Astrocyte (in vitro differentiated cells and primary cell): ENCODE data around the gene SSUH2. TPM values are rescaled to one million over a fixed set of nuclear protein-coding genes. Genes with fewer than 3 reads are reported as not detected.

ENCODE experiments used
- DNase-seq: peaks from one replicate; pipeline ENCODE4 v3.0.0-alpha.2; 2010; ENCODE audit warnings: low read depth
- FAIRE-seq: peaks from 2 replicates; lab custom pipeline; 2011; peaks lifted over from hg19 to GRCh38; lab: Jason Lieb, UNC
- H2AFZ ChIP-seq: 2 replicates; pipeline ENCODE4 v1.6.0; 2012; ENCODE audit warnings: low read depth, low read length, inconsistent platforms
- H3K27ac ChIP-seq: 2 replicates; pipeline ENCODE4 v1.5.1; 2011; ENCODE audit warnings: low read depth, low read length, inconsistent platforms
- H3K27me3 ChIP-seq: 2 replicates; pipeline ENCODE4 v1.6.0; 2011; ENCODE audit warnings: low read length, inconsistent platforms; ENCODE audit not compliant: insufficient read depth
- H3K36me3 ChIP-seq: 2 replicates; pipeline ENCODE4 v1.5.1; 2011; ENCODE audit warnings: low read length, inconsistent platforms; ENCODE audit not compliant: insufficient read depth
- H3K4me1 ChIP-seq: 2 replicates; pipeline ENCODE4 v1.5.1; 2011; ENCODE audit warnings: low read length, inconsistent platforms; ENCODE audit not compliant: insufficient read depth
- H3K4me2 ChIP-seq: 2 replicates; pipeline ENCODE4 v1.6.0; 2012; ENCODE audit warnings: low read length, inconsistent platforms
- H3K4me3 ChIP-seq: 2 replicates; pipeline ENCODE4 v1.5.1; 2011; ENCODE audit warnings: low read depth, mild to moderate bottlenecking, low read length, inconsistent platforms; ENCODE audit not compliant: insufficient read depth
- H3K79me2 ChIP-seq: 2 replicates; pipeline ENCODE4 v1.6.0; 2012; ENCODE audit warnings: mild to moderate bottlenecking, low read length, inconsistent platforms; ENCODE audit not compliant: insufficient read depth
- H3K9ac ChIP-seq: 2 replicates; pipeline ENCODE4 v1.6.0; 2012; ENCODE audit warnings: mild to moderate bottlenecking, low read length, inconsistent platforms
- H3K9me3 ChIP-seq: 2 replicates; pipeline ENCODE4 v1.5.1; 2012; ENCODE audit warnings: low read depth, mild to moderate bottlenecking, low read length, inconsistent platforms; ENCODE audit not compliant: insufficient read depth
- H4K20me1 ChIP-seq: 2 replicates; pipeline ENCODE4 v1.6.0; 2012; ENCODE audit warnings: low read length, inconsistent platforms; ENCODE audit not compliant: insufficient read depth
- H3K27ac Mint-ChIP-seq: one replicate; pipeline ENCODE4 v1.8.0; 2021; ENCODE audit warnings: mild to moderate bottlenecking, mixed read lengths; ENCODE audit not compliant: unreplicated experiment
- H3K27me3 Mint-ChIP-seq: one replicate; pipeline ENCODE4 v1.8.0; 2021; ENCODE audit warnings: low read depth, mixed read lengths; ENCODE audit not compliant: unreplicated experiment
- H3K36me3 Mint-ChIP-seq: one replicate; pipeline ENCODE4 v1.8.0; 2021; ENCODE audit warnings: low read depth, mixed read lengths; ENCODE audit not compliant: unreplicated experiment
- H3K4me1 Mint-ChIP-seq: one replicate; pipeline ENCODE4 v1.8.0; 2021; ENCODE audit warnings: low read depth, mixed read lengths; ENCODE audit not compliant: unreplicated experiment
- H3K4me3 Mint-ChIP-seq: one replicate; pipeline ENCODE4 v1.8.0; 2021; ENCODE audit warnings: mild to moderate bottlenecking, moderate library complexity, mixed read lengths; ENCODE audit not compliant: unreplicated experiment
- H3K9me3 Mint-ChIP-seq: one replicate; pipeline ENCODE4 v1.8.0; 2021; ENCODE audit warnings: mild to moderate bottlenecking, mixed read lengths; ENCODE audit not compliant: unreplicated experiment
- EZH2 ChIP-seq: IDR thresholded peaks from 2 replicates; pipeline ENCODE4 v1.6.1; 2012; ENCODE audit warnings: mild to moderate bottlenecking, low read length, inconsistent platforms; ENCODE audit not compliant: insufficient read depth
- total RNA-seq: library from RNA; stranded (reverse); gene quantifications from 2 replicates; pipeline ENCODE4 v1.2.1, GENCODE V29; 2021
- TF ChIP-seq, protein P1 (sequence below): IDR thresholded peaks from 2 replicates; pipeline ENCODE4 v1.5.1; 2011; ENCODE audit warnings: low read depth, mild to moderate bottlenecking, inconsistent platforms, low read length, moderate library complexity; ENCODE audit not compliant: insufficient read depth

The SSUH2 gene
- total RNA-seq, 1 donor from 2014 or later: not detected

GRCh38 chr3:8575364-8576104 lies 69.1 kb downstream of the SSUH2 start:
- Histone ChIP-seq H2AFZ (no peak overlapping the region), H3K4me2 (peak overlapping the region; percentile 13), H3K27ac (no peak overlapping the region), H3K4me1 (peaks cover 22% of the 10 kb centered on the region), H3K79me2 (no peaks in the 10 kb centered on the region), H4K20me1 (no peaks in the 10 kb centered on the region), H3K9ac (no peak overlapping the region), H3K27me3 (no peaks in the 10 kb centered on the region), H3K9me3 (no peaks in the 10 kb centered on the region), H3K36me3 (peaks cover 3% of the 10 kb centered on the region), H3K4me3 (no peak overlapping the region)
- TF ChIP-seq, protein P1, sequence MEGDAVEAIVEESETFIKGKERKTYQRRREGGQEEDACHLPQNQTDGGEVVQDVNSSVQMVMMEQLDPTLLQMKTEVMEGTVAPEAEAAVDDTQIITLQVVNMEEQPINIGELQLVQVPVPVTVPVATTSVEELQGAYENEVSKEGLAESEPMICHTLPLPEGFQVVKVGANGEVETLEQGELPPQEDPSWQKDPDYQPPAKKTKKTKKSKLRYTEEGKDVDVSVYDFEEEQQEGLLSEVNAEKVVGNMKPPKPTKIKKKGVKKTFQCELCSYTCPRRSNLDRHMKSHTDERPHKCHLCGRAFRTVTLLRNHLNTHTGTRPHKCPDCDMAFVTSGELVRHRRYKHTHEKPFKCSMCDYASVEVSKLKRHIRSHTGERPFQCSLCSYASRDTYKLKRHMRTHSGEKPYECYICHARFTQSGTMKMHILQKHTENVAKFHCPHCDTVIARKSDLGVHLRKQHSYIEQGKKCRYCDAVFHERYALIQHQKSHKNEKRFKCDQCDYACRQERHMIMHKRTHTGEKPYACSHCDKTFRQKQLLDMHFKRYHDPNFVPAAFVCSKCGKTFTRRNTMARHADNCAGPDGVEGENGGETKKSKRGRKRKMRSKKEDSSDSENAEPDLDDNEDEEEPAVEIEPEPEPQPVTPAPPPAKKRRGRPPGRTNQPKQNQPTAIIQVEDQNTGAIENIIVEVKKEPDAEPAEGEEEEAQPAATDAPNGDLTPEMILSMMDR: no peak
- TF ChIP-seq EZH2: no peak
- H3K4me1 Mint-ChIP-seq: peaks cover 52% of the 10 kb centered on the region
- H3K36me3 Mint-ChIP-seq: peaks cover 18% of the 10 kb centered on the region
- H3K9me3 Mint-ChIP-seq: peaks cover 3% of the 10 kb centered on the region
- H3K27me3 Mint-ChIP-seq: no peaks in the 10 kb centered on the region
- no peak overlapping the region for H3K27ac Mint-ChIP-seq
- no peak overlapping the region for H3K4me3 Mint-ChIP-seq
- FAIRE-seq: no peak
- DNase-seq: peak; percentile 49

DNA sequence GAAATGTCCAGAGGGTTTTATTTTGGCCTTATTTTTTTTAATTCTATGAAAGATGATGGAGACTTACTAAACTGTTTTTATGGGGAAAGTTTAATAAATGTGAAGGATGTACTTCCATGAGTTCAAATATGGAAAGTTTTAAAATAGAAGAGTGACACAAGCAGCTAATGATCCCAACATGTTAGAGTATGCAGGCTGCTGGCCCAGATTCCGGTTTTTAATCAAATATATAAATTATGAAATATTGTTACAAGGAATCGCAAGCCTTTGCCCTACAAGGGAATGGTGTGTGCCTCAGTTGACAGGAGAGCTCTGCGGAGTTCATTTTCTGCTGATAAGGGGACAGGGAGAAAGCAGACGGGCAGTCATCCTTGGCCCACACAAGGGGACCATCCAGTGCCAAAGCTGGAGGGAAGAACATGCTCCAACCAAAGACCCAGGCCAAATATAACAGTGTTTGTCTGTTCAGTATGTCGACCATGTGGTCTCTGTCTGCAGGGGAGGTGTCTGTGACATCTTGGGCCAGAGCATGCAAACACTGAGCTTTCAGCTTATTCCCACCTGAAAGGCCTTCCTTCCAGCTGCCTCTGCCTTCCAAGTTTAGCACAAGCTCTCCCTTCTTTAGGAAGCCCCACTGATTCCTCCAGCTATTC lies 69.8 kb downstream of the SSUH2 start:
- Histone ChIP-seq H3K9me3 (no peaks in the 10 kb centered on the region), H3K27ac (no peak overlapping the region), H4K20me1 (no peaks in the 10 kb centered on the region), H3K4me3 (no peak overlapping the region), H3K9ac (no peak overlapping the region), H3K79me2 (no peaks in the 10 kb centered on the region), H3K36me3 (peaks cover 3% of the 10 kb centered on the region), H3K4me2 (no peak overlapping the region), H3K27me3 (no peaks in the 10 kb centered on the region), H2AFZ (no peak overlapping the region), H3K4me1 (peaks cover 22% of the 10 kb centered on the region)
- Mint-ChIP-seq H3K36me3 (peaks cover 23% of the 10 kb centered on the region), H3K27me3 (no peaks in the 10 kb centered on the region), H3K4me3 (no peak overlapping the region), H3K4me1 (peaks cover 52% of the 10 kb centered on the region), H3K27ac (peak overlapping the region; percentile 64), H3K9me3 (peaks cover 3% of the 10 kb centered on the region)
- FAIRE-seq: no peak
- DNase-seq: no peak
- TF ChIP-seq, protein P1: no peak
- no peak for TF ChIP-seq EZH2
